Testis (tissue), 2 donors: ENCODE data around the gene NRROS.

ENCODE experiments used
- CTCF ChIP-seq, 3 experiments: fragments of 450-650 bp in 2 of 3; fragments of 200-600 bp in 1 of 3; sonication (generic) in 1 of 3; IDR thresholded peaks; one replicate each; pipeline ENCODE4 v1.5.1; 2016 to 2019; ENCODE audit warnings: antibody characterized with exemption in 3 of 3, mild to moderate bottlenecking in 2 of 3, moderate library complexity in 1 of 3
- POLR2A ChIP-seq: fragments of 450-650 bp; IDR thresholded peaks from one replicate; pipeline ENCODE4 v1.6.1; 2017; ENCODE audit warnings: antibody characterized with exemption, mild to moderate bottlenecking, moderate library complexity

- TF ChIP-seq CTCF (IDR thresholded peaks at IDR 0.05) (no peak), POLR2A (no peak)
Measured at GRCh38 chr3:196706731-196707130, 67.2 kb downstream of the NRROS start.
